ENCODE results near the gene TNXB.
"Not testable (repeated sequence)": the region's sequence is repeated elsewhere in the genome, so short reads cannot be mapped to it uniquely, and the experiment has no call there.

GRCh38 chr6:32004393-32004792, 104.7 kb downstream of the TNXB start:
- TF ChIP-seq POLR2AphosphoS5 (IDR thresholded peaks at IDR 0.05; ENCODE audit: low read depth, low read length); POLR2A (IDR thresholded peaks at IDR 0.05; ENCODE audit: low read depth, low read length); TAF1 (IDR thresholded peaks at IDR 0.05; ENCODE audit: low read depth, low read length); PAX5 (IDR thresholded peaks at IDR 0.05; ENCODE audit: insufficient read depth, low read length, severe bottlenecking); SPI1 (IDR thresholded peaks at IDR 0.05; ENCODE audit: low read depth, low read length); POU2F2 (IDR thresholded peaks at IDR 0.05; ENCODE audit: low read depth, low read length): not testable (repeated sequence)

All from GM12891 (cell line).